HepG2 (cell line): ENCODE data around the gene DHRS13. TPM values are rescaled to one million over a fixed set of nuclear protein-coding genes. Genes with fewer than 3 reads are reported as not detected.
A peak's percentile ranks its signal among the peaks of the same experiment; 100 is the strongest.

ENCODE experiments used
- CBX5 ChIP-seq: sonication (generic); formaldehyde crosslinking; IDR thresholded peaks from 2 replicates; pipeline ENCODE4 v1.4.0; 2020; ENCODE audit warnings: missing genetic modification reagents, borderline replicate concordance
- CENPT ChIP-seq: sonication (generic); formaldehyde crosslinking; IDR thresholded peaks from 2 replicates; pipeline ENCODE4 v1.8.0; 2022; ENCODE audit warnings: low read depth, mild to moderate bottlenecking, moderate library complexity, missing genetic modification reagents
- CREM ChIP-seq, 2 experiments: sonication (generic) in 1 of 2; formaldehyde crosslinking in 1 of 2; IDR thresholded peaks; 2 replicates each; pipeline versions ENCODE4 v1.4.0 to v1.6.1; 2016 to 2020; ENCODE audit warnings: antibody characterized with exemption in 1 of 2, mild to moderate bottlenecking in 1 of 2, missing genetic modification reagents in 1 of 2
- E2F1 ChIP-seq: sonication (generic); formaldehyde crosslinking; IDR thresholded peaks from 2 replicates; pipeline ENCODE4 v1.5.0; 2020; ENCODE audit warnings: missing genetic modification reagents
- GATA4 ChIP-seq: sonication (generic); IDR thresholded peaks from 2 replicates; pipeline ENCODE4 v1.6.1; 2016; ENCODE audit warnings: antibody characterized with exemption, low read depth, borderline replicate concordance
- JUND ChIP-seq: sonication (generic); formaldehyde crosslinking; IDR thresholded peaks from 2 replicates; pipeline ENCODE4 v1.8.0; 2022; ENCODE audit warnings: mild to moderate bottlenecking, missing genetic modification reagents
- KAT8 ChIP-seq: IDR thresholded peaks from 2 replicates; pipeline ENCODE4 v1.6.1; 2016; ENCODE audit warnings: missing genetic modification reagents, missing compliant biosample characterization
- SCMH1 ChIP-seq: sonication (generic); formaldehyde crosslinking; IDR thresholded peaks from 2 replicates; pipeline ENCODE4 v1.9.0; 2021; ENCODE audit warnings: missing genetic modification reagents, mild to moderate bottlenecking, borderline replicate concordance
- ZHX2 ChIP-seq, 2 experiments: sonication (generic) in 1 of 2; formaldehyde crosslinking in 1 of 2; IDR thresholded peaks; 2 replicates each; pipeline versions ENCODE4 v1.6.1 to v1.9.0; 2014 to 2022; ENCODE audit warnings: antibody characterized with exemption in 1 of 2, borderline replicate concordance in 1 of 2, inconsistent platforms in 1 of 2, low read depth in 1 of 2, missing genetic modification reagents in 1 of 2
- ZNF281 ChIP-seq: sonication (generic); formaldehyde crosslinking; IDR thresholded peaks from 2 replicates; pipeline ENCODE4 v1.4.0; 2020; ENCODE audit warnings: missing genetic modification reagents, borderline replicate concordance
- ZNF619 ChIP-seq: sonication (generic); formaldehyde crosslinking; IDR thresholded peaks from 2 replicates; pipeline ENCODE4 v1.4.0; 2020; ENCODE audit warnings: mild to moderate bottlenecking, missing genetic modification reagents
- ZNF761 ChIP-seq: sonication (generic); formaldehyde crosslinking; conservative IDR thresholded peaks from 2 replicates; pipeline ENCODE4 v1.4.0; 2020; ENCODE audit warnings: mild to moderate bottlenecking, missing genetic modification reagents
- polyA plus RNA-seq, 8 experiments: library from polyadenylated mRNA; depleted of rRNA in 3 of 8; stranded (reverse) in 7 of 8; unstranded in 1 of 8; fragments of >200 nt; fragmentation: Illumina TruSeq in 4 of 8; extraction: Trizol in 4 of 8; gene quantifications; 2 replicates each; pipeline versions ENCODE4 v1.2.1 to v1.2.3, GENCODE V29; 2011 to 2016; ENCODE audit warnings: low read depth in 4 of 8, missing spikeins in 1 of 8, mixed read lengths in 1 of 8; ENCODE audit not compliant: insufficient read depth in 1 of 8
- total RNA-seq, 5 experiments: library from RNA; depleted of rRNA; stranded (reverse); fragments of >200 nt; fragmentation: Illumina TruSeq; extraction: Trizol; gene quantifications; 2 replicates each; pipeline ENCODE4 v1.2.3, GENCODE V29; 2016; ENCODE audit warnings: low read depth in 1 of 5
- TF ChIP-seq, protein P1 (sequence below): sonication (generic); formaldehyde crosslinking; IDR thresholded peaks from 2 replicates; pipeline ENCODE4 v1.4.0; 2020; ENCODE audit warnings: mild to moderate bottlenecking, missing genetic modification reagents
- TF ChIP-seq, protein P2 (sequence below): sonication (generic); formaldehyde crosslinking; IDR thresholded peaks from 2 replicates; pipeline ENCODE4 v1.9.0; 2022; ENCODE audit warnings: low read depth, missing genetic modification reagents

Gene DHRS13
- total and polyA plus RNA-seq, 2 of the 13 experiments (the other 11 are each of a cell fraction or from before 2014, with no cell fraction given) = 11.8 to 12.6 TPM

DNA sequence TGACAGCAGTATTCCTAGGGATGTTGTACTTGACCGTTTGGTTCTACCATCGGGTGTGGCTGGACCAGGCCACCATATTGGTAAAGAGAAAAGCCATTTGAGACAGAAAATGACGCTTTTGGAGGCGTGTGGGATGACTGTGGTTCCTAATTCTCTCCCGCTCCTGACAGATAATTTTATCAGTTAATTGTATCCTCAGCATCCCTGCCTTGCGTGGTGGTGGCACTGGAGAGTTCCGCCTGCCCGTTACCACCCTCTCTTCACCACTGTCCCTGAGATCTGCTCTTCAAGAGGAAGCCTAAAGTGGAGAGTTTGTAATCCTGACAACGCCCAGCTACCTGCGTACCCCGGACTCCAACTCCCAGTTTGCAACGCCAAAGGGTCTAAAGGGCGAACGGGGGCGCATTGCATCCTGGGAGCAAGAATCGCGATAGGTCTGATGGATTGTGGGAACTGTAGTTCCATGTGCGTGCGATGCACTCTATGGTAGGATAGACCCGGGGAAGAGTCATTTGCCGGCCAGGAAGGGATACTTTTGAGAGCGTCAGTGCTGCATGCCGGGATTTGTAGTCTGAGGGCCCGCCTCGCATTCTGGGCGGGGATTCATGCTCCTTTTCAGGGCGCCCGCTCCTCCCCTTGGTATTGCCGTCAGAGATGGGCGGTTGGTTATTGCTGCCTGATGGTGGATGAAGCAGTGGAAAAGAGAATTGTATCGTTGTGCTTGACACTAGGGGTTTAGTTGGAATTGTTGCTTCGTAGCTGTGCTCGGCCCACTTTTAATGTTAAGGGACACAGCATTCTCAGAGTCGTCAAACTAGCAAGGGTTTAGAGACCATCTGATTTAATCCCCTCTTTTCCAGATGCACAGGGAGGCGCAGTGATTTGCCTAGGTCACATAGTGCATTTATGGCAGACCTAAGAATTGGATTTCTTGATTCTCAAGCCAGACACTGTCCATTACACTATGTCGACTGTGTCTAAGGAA lies 49.4 kb upstream of the DHRS13 start (continued):
- peak; percentile 93 for TF ChIP-seq ZHX2 (IDR thresholded peaks at IDR 0.05; ENCODE audit: low read depth)
- no peak for TF ChIP-seq ZHX2 (CRISPR knock-in tag; IDR thresholded peaks at IDR 0.05; ENCODE audit: borderline replicate concordance)
- TF ChIP-seq CBX5 (CRISPR knock-in tag) = peak; percentile 59; the same call in 1 of the 2 replicates
- TF ChIP-seq ZNF619 (CRISPR knock-in tag) = no peak
- TF ChIP-seq ZNF281 (CRISPR knock-in tag) = no peak
- TF ChIP-seq, protein P1, sequence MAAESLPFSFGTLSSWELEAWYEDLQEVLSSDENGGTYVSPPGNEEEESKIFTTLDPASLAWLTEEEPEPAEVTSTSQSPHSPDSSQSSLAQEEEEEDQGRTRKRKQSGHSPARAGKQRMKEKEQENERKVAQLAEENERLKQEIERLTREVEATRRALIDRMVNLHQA (CRISPR knock-in tag) = no peak
- peak; percentile 94 for TF ChIP-seq KAT8 (CRISPR knock-in tag)
- peak; percentile 45; the same call in 1 of the 2 replicates for TF ChIP-seq JUND
- TF ChIP-seq CENPT (CRISPR knock-in tag) = no peak
- TF ChIP-seq, protein P2, sequence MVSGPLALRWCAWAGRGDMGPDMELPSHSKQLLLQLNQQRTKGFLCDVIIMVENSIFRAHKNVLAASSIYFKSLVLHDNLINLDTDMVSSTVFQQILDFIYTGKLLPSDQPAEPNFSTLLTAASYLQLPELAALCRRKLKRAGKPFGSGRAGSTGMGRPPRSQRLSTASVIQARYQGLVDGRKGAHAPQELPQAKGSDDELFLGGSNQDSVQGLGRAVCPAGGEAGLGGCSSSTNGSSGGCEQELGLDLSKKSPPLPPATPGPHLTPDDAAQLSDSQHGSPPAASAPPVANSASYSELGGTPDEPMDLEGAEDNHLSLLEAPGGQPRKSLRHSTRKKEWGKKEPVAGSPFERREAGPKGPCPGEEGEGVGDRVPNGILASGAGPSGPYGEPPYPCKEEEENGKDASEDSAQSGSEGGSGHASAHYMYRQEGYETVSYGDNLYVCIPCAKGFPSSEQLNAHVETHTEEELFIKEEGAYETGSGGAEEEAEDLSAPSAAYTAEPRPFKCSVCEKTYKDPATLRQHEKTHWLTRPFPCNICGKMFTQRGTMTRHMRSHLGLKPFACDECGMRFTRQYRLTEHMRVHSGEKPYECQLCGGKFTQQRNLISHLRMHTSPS (CRISPR knock-in tag) = peak; percentile 44
- no peak for TF ChIP-seq E2F1 (CRISPR knock-in tag)
- TF ChIP-seq GATA4 = peak; percentile 48; the same call in 1 of the 2 replicates
- peak; percentile 86; the same call in 1 of the 2 replicates for TF ChIP-seq ZNF761
- peak; percentile 100 for TF ChIP-seq CREM (IDR thresholded peaks at IDR 0.05)
- TF ChIP-seq CREM (CRISPR knock-in tag; IDR thresholded peaks at IDR 0.05) = no peak
- TF ChIP-seq SCMH1 (CRISPR knock-in tag) = no peak
